GM18867 (cell line): ENCODE results near the gene SIDT2.
"Not testable (repeated sequence)": the region's sequence is repeated elsewhere in the genome, so short reads cannot be mapped to it uniquely, and the experiment has no call there.

Experiments
- ATAC-seq: cut with Tn5 transposase; IDR thresholded peaks from one replicate; pipeline ENCODE4 v1.9.1; 2021; ENCODE audit warnings: mild to moderate bottlenecking, moderate library complexity; ENCODE audit not compliant: unreplicated experiment

SIDT2 gene

GRCh38 chr11:117178210-117179034, at the start of gene SIDT2:
TSS of gene SIDT2 (plus strand) at chr11:117178743. CDS start at chr11:117179264, 521 bp downstream.
- ATAC-seq = peak; percentile 90

GRCh38 chr11:117130396-117130795, 48.1 kb upstream of the SIDT2 start:
- ATAC-seq = not testable (repeated sequence)

- ATAC-seq = no peak
Measured at GRCh38 chr11:117130879-117131278, 47.7 kb upstream of the SIDT2 start.

GRCh38 chr11:117134431-117134830, 44.1 kb upstream of the SIDT2 start:
- ATAC-seq = no peak

- not testable (repeated sequence) for ATAC-seq
Measured at GRCh38 chr11:117134979-117135378, 43.6 kb upstream of the SIDT2 start.

- not testable (repeated sequence) for ATAC-seq
Measured at GRCh38 chr11:117137223-117138086, 41.1 kb upstream of the SIDT2 start.

- ATAC-seq = no peak
Measured at GRCh38 chr11:117143390-117143789, 35.2 kb upstream of the SIDT2 start.

GRCh38 chr11:117143871-117144476, 34.6 kb upstream of the SIDT2 start, which contains the start of gene PAFAH1B2:
TSS of gene PAFAH1B2 (plus strand) at chr11:117144287. CDS start at chr11:117152448, 8,161 bp downstream.
- ATAC-seq = peak; percentile 97

GRCh38 chr11:117144477-117145392, 33.8 kb upstream of the SIDT2 start:
- ATAC-seq = peak; percentile 42

GRCh38 chr11:117145393-117145761, 33.2 kb upstream of the SIDT2 start:
- ATAC-seq = no peak

- ATAC-seq = no peak
Measured at GRCh38 chr11:117146521-117146920, 32.0 kb upstream of the SIDT2 start.

- ATAC-seq = no peak
Measured at GRCh38 chr11:117152066-117152465, 26.5 kb upstream of the SIDT2 start.

- ATAC-seq = no peak
Measured at GRCh38 chr11:117154468-117154867, 24.1 kb upstream of the SIDT2 start.

- ATAC-seq = no peak
Measured at GRCh38 chr11:117157507-117157906, 21.0 kb upstream of the SIDT2 start.

- no peak for ATAC-seq
Measured at GRCh38 chr11:117159892-117160291, 18.7 kb upstream of the SIDT2 start.

GRCh38 chr11:117160826-117161225, 17.7 kb upstream of the SIDT2 start:
- no peak for ATAC-seq

- ATAC-seq = no peak
Measured at GRCh38 chr11:117166491-117166890, 12.1 kb upstream of the SIDT2 start.

GRCh38 chr11:117169736-117170135, 8.8 kb upstream of the SIDT2 start:
- ATAC-seq = no peak

GRCh38 chr11:117170210-117170609, 8.3 kb upstream of the SIDT2 start:
- no peak for ATAC-seq

- no peak for ATAC-seq
Measured at GRCh38 chr11:117171007-117171403, 7.5 kb upstream of the SIDT2 start.
